ENCODE results near the gene PRIM2.
"Not testable (repeated sequence)": the region's sequence is repeated elsewhere in the genome, so short reads cannot be mapped to it uniquely, and the experiment has no call there.

Gene PRIM2

DNA sequence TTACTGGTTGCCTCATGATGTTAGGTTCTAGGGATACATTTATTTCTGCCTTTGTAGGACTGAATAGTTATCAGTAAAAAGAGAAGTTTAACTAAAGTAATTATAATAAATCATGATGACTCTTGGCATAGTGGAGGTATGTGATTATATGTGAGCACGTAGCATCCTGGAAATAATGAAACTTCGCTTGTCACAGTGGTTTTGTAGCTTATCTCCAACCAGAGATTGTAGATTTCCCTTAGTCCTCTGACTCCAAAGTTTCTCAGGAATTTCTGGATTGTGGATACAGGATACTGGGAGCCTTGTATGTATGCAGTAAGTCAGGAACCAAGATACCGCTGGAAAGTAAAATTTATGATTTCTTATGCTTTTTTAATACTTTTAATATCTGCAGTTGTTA, 199.3 kb downstream of the PRIM2 start:
- H3K27ac Mint-ChIP-seq, H3K9me3 Mint-ChIP-seq, H3K4me3 Mint-ChIP-seq: not testable (repeated sequence)

GRCh38 chr6:57519198-57519597, 201.8 kb downstream of the PRIM2 start:
- H3K36me3 Mint-ChIP-seq (ENCODE audit: low read depth); H3K4me1 Mint-ChIP-seq (ENCODE audit: low read depth); H3K4me3 Mint-ChIP-seq; H3K9me3 Mint-ChIP-seq; H3K27ac Mint-ChIP-seq; H3K27me3 Mint-ChIP-seq: not testable (repeated sequence)

More for the DNA sequence above, 199.3 kb downstream of the PRIM2 start:
- H3K4me1 Mint-ChIP-seq (ENCODE audit: low read depth); H3K36me3 Mint-ChIP-seq (ENCODE audit: low read depth); H3K27me3 Mint-ChIP-seq: not testable (repeated sequence)

GRCh38 chr6:57521085-57521484, 203.7 kb downstream of the PRIM2 start:
- H3K9me3 Mint-ChIP-seq; H3K4me1 Mint-ChIP-seq (ENCODE audit: low read depth); H3K36me3 Mint-ChIP-seq (ENCODE audit: low read depth); H3K4me3 Mint-ChIP-seq; H3K27ac Mint-ChIP-seq; H3K27me3 Mint-ChIP-seq: not testable (repeated sequence)

GRCh38 chr6:57523221-57523620, 205.8 kb downstream of the PRIM2 start:
- not testable (repeated sequence) for H3K9me3 Mint-ChIP-seq; H3K4me1 Mint-ChIP-seq (ENCODE audit: low read depth); H3K27ac Mint-ChIP-seq; H3K27me3 Mint-ChIP-seq; H3K4me3 Mint-ChIP-seq; H3K36me3 Mint-ChIP-seq (ENCODE audit: low read depth)

DNA sequence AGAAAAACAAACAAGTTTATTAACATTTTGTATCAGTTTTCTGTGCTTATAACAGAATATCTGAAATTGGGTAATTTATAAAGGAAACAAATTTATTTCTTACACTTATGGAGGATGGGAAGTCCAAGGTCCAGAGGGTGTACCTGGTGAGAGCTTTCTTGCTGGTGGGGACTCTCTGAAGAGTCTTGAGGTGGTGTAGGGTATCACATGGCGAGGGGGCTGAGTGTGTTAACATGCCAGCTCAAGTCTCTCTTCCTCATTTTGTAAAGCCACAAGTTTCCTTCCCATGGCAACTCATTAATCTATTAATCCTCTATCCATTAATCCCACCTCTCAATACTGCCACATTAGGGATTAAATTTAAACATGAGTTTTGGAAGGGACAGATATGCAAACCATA, 212.3 kb downstream of the PRIM2 start:
- not testable (repeated sequence) for H3K4me3 Mint-ChIP-seq; H3K4me1 Mint-ChIP-seq (ENCODE audit: low read depth); H3K27me3 Mint-ChIP-seq; H3K9me3 Mint-ChIP-seq; H3K27ac Mint-ChIP-seq
- peaks cover 13% of the 10 kb centered on the region for H3K36me3 Mint-ChIP-seq (ENCODE audit: low read depth)

DNA sequence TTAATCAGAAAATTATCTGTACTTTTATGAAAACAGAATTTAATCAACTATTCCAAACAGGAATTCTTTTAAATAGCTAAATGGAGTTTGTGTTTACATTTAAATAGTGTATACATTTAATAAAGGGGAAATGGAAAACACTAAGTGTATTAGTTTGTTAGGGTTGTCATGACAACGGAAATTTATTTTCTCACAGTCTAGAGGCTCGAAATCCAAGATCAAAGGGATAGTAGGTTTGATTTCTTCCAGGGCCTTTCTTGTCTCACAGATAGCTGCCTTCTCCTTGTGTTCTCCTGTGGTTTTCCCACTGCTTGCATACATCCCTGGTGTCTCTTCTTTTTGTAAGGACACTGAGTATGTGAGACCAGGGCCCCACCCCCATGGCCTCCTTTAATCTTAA, 215.2 kb downstream of the PRIM2 start:
- not testable (repeated sequence) for H3K4me1 Mint-ChIP-seq (ENCODE audit: low read depth); H3K36me3 Mint-ChIP-seq (ENCODE audit: low read depth); H3K9me3 Mint-ChIP-seq

DNA sequence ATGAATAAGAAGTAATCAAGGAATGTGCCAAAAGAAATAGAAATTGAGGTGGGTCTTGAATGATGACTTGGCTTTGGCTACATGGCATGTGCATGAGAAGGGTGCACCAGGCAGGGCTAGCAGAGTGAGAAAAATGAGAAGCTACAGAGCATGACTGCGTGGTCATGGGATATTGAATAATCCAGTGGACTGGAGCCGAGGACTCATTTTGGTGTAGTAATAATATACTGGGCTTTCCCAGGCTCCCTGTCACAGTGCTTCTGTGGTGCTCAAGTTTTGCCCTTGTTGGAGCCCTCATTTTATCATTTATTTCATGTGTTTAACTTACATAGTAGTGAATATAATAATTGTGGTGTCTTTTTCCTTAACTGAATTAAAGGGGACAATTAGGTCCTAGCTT, 217.7 kb downstream of the PRIM2 start:
- H3K4me3 Mint-ChIP-seq; H3K27me3 Mint-ChIP-seq; H3K27ac Mint-ChIP-seq; H3K9me3 Mint-ChIP-seq; H3K4me1 Mint-ChIP-seq (ENCODE audit: low read depth): not testable (repeated sequence)
- H3K36me3 Mint-ChIP-seq (ENCODE audit: low read depth): peaks cover 17% of the 10 kb centered on the region

More for the DNA sequence above, 215.2 kb downstream of the PRIM2 start:
- not testable (repeated sequence) for H3K27ac Mint-ChIP-seq, H3K4me3 Mint-ChIP-seq, H3K27me3 Mint-ChIP-seq

GRCh38 chr6:57535994-57536393, 218.6 kb downstream of the PRIM2 start:
- H3K4me3 Mint-ChIP-seq; H3K9me3 Mint-ChIP-seq; H3K27me3 Mint-ChIP-seq; H3K27ac Mint-ChIP-seq; H3K4me1 Mint-ChIP-seq (ENCODE audit: low read depth): not testable (repeated sequence)
- peaks cover 19% of the 10 kb centered on the region for H3K36me3 Mint-ChIP-seq (ENCODE audit: low read depth)

- H3K36me3 Mint-ChIP-seq (ENCODE audit: low read depth): peaks cover 22% of the 10 kb centered on the region
- not testable (repeated sequence) for H3K27me3 Mint-ChIP-seq; H3K4me3 Mint-ChIP-seq; H3K4me1 Mint-ChIP-seq (ENCODE audit: low read depth); H3K27ac Mint-ChIP-seq; H3K9me3 Mint-ChIP-seq
Observed at GRCh38 chr6:57537916-57538315, 220.5 kb downstream of the PRIM2 start.

DNA sequence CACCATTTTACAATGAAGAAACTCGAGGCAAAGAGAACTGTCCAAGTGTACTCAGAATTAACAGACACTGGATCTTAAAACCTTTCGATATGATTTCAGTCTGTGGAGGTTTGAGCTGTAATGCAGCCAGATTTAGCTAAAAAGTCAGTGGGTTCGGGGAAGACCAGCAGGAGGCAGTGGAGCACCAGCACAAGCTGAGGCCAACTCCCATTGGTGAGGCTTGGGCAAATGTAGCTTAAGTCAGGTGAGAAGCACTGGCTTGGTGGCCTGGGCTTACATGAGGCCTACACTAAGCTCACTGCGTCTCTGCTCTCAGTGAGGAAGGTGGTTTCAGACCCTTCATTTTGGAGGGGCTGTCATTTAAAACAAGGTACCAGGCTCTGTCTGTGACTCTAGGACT, 234.5 kb downstream of the PRIM2 start:
- not testable (repeated sequence) for H3K36me3 Mint-ChIP-seq (ENCODE audit: low read depth); H3K4me1 Mint-ChIP-seq (ENCODE audit: low read depth); H3K4me3 Mint-ChIP-seq; H3K27me3 Mint-ChIP-seq; H3K27ac Mint-ChIP-seq; H3K9me3 Mint-ChIP-seq

DNA sequence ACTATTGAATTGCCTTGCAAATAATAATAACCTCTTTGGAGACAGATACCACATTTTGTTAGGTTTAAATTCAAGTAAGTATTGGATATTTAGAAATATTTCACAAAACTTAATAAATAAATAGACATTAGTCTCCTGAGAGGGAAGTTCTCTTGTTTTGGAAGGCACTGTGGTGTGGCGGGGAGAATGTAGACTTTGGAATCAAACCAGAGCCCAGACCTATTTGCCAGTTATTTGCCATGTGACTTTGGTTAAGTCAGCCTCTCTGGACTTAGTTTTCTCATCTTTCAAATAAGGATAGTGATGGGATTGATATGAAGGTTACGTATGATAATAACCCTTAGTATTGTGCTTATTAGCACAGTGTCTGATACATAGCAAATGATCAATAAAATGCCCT, 240.4 kb downstream of the PRIM2 start:
- H3K27me3 Mint-ChIP-seq; H3K27ac Mint-ChIP-seq; H3K4me3 Mint-ChIP-seq; H3K36me3 Mint-ChIP-seq (ENCODE audit: low read depth); H3K9me3 Mint-ChIP-seq; H3K4me1 Mint-ChIP-seq (ENCODE audit: low read depth): not testable (repeated sequence)

GRCh38 chr6:57559170-57559569, 241.7 kb downstream of the PRIM2 start:
- not testable (repeated sequence) for H3K36me3 Mint-ChIP-seq (ENCODE audit: low read depth); H3K4me3 Mint-ChIP-seq; H3K4me1 Mint-ChIP-seq (ENCODE audit: low read depth); H3K9me3 Mint-ChIP-seq; H3K27me3 Mint-ChIP-seq; H3K27ac Mint-ChIP-seq

DNA sequence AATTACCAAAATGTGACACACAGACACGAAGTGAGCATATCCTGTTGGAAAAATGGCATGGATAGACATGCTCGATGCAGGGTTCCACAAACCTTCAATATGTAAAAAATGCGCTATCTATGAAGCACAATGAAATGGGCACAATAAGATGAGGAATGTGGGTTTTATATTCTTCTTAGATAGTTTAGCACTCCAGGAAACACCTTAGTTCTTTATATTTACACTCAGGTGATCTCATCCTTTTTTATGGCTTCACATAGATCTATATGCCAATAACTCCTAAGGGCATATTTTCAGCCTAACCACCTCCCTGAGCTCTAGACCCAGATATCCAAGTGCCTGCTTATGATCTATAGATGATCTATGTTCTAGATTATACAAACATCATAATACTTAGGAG, 244.8 kb downstream of the PRIM2 start:
- H3K4me1 Mint-ChIP-seq (ENCODE audit: low read depth); H3K36me3 Mint-ChIP-seq (ENCODE audit: low read depth); H3K27me3 Mint-ChIP-seq; H3K27ac Mint-ChIP-seq; H3K4me3 Mint-ChIP-seq; H3K9me3 Mint-ChIP-seq: not testable (repeated sequence)

- not testable (repeated sequence) for H3K36me3 Mint-ChIP-seq (ENCODE audit: low read depth); H3K27me3 Mint-ChIP-seq; H3K27ac Mint-ChIP-seq; H3K9me3 Mint-ChIP-seq; H3K4me3 Mint-ChIP-seq; H3K4me1 Mint-ChIP-seq (ENCODE audit: low read depth)
Observed at GRCh38 chr6:57572119-57572518, 254.7 kb downstream of the PRIM2 start.

GRCh38 chr6:57572844-57573243, 255.4 kb downstream of the PRIM2 start:
- not testable (repeated sequence) for H3K27ac Mint-ChIP-seq; H3K36me3 Mint-ChIP-seq (ENCODE audit: low read depth)

GRCh38 chr6:57577023-57577422, 259.6 kb downstream of the PRIM2 start:
- not testable (repeated sequence) for H3K4me3 Mint-ChIP-seq; H3K27ac Mint-ChIP-seq; H3K36me3 Mint-ChIP-seq (ENCODE audit: low read depth); H3K9me3 Mint-ChIP-seq; H3K27me3 Mint-ChIP-seq; H3K4me1 Mint-ChIP-seq (ENCODE audit: low read depth)

More at GRCh38 chr6:57572844-57573243, 255.4 kb downstream of the PRIM2 start:
- H3K4me1 Mint-ChIP-seq (ENCODE audit: low read depth); H3K4me3 Mint-ChIP-seq; H3K27me3 Mint-ChIP-seq; H3K9me3 Mint-ChIP-seq: not testable (repeated sequence)

DNA sequence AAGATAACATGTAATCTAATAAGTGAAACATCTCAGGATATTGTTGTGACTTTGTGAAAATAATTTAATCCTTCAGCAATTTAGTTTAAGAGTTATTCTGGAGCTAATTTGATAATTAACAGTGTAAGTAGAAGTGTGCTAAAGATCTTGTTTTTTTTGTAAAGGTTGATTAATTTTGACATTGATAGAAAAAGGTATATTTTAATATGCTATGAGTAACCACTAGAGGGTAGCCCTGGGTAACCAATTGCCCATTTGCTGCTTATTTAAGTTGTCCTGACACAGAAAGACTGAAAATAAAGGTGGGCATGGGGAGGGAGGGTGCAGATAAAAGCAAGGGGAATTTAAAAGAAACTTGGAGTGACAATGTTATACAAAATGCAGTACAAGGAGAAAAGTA, 262.1 kb downstream of the PRIM2 start:
- not testable (repeated sequence) for H3K9me3 Mint-ChIP-seq; H3K27ac Mint-ChIP-seq; H3K4me1 Mint-ChIP-seq (ENCODE audit: low read depth); H3K36me3 Mint-ChIP-seq (ENCODE audit: low read depth); H3K27me3 Mint-ChIP-seq; H3K4me3 Mint-ChIP-seq

All from stimulated activated naive CD8-positive, alpha-beta T cell treated with anti-CD3 and anti-CD28 coated beads, Interleukin-15, Interleukin-2, amounts not matched to agents 100 ng/mL and 50 ng/mL, for 24 hours (primary cell).